K562 (cell line): ENCODE results near the gene MYO1D. TPM values are rescaled to one million over a fixed set of nuclear protein-coding genes. Genes with fewer than 3 reads are reported as not detected.

Source experiments
- ATAC-seq: fragments of 200-7000 bp; cut with Tn5 transposase; 3 replicates; pipeline ENCODE4 v1.9.1; 2020; ENCODE audit warnings: moderate library complexity
- BruUV-seq: library from RNA; stranded (reverse); fragments of 400-500 nt; replicated peaks from 2 replicates; lab custom pipeline; 2021; lab: Mats Ljungman, UMichigan
- CTCF ChIA-PET: fragments of 300-600 bp; formaldehyde crosslinking; extraction: SDS; loops from one replicate; lab custom pipeline; 2021; ENCODE audit warnings: low intra/inter-chr PET ratio; lab: Yijun Ruan, JAX
- POLR2A ChIA-PET: fragments of 300-600, 350-650 bp; sonication (Branson Sonifier 250); formaldehyde crosslinking; extraction: SDS; loops from one replicate; lab custom pipeline; 2021; ENCODE audit warnings: antibody characterized with exemption, inconsistent platforms; lab: Yijun Ruan, JAX
- DNase-seq, 4 experiments: peaks; one replicate each; pipeline versions ENCODE4 v3.0.0 to v3.0.0-alpha.2; 2011 to 2018; ENCODE audit warnings: low spot score in 3 of 4, mixed read lengths in 3 of 4; ENCODE audit errors: extremely low read depth in 1 of 4
- FAIRE-seq: peaks from 2 replicates; lab custom pipeline; 2011; peaks lifted over from hg19 to GRCh38; lab: Jason Lieb, UNC
- H2AFZ ChIP-seq: 2 replicates; pipeline ENCODE4 v1.6.0; 2011; ENCODE audit warnings: low read depth, low read length, control low read depth, inconsistent platforms
- H3K27ac ChIP-seq: fragments of 200-600 bp; 3 replicates; pipeline ENCODE4 v1.8.0; 2011; ENCODE audit warnings: low read depth, mild to moderate bottlenecking, control low read depth, inconsistent platforms, low read length, moderate library complexity, mixed read lengths; ENCODE audit errors: extremely low read depth
- H3K27me3 ChIP-seq, 2 experiments: fragments of 300-600 bp in 1 of 2; 2 replicates in 1 of 2; 3 replicates in 1 of 2; pipeline versions ENCODE4 v1.6.0 to v1.8.0; 2011; ENCODE audit warnings: inconsistent platforms in 2 of 2, low read length in 2 of 2, mild to moderate bottlenecking in 1 of 2, mixed read lengths in 1 of 2, moderate library complexity in 1 of 2; ENCODE audit not compliant: control insufficient read depth in 2 of 2, insufficient read depth in 2 of 2
- H3K36me3 ChIP-seq: fragments of 300-600 bp; 3 replicates; pipeline ENCODE4 v1.8.0; 2011; ENCODE audit warnings: mild to moderate bottlenecking, low read length, inconsistent platforms; ENCODE audit not compliant: control insufficient read depth, insufficient read depth
- H3K4me1 ChIP-seq, 2 experiments: fragments of 200-600 bp in 1 of 2; replicated peaks in 1 of 2; 2 replicates in 1 of 2; 3 replicates in 1 of 2; pipeline versions ENCODE4 v1.5.1 to v1.8.0; 2011; ENCODE audit warnings: inconsistent platforms in 2 of 2, low read length in 2 of 2, mild to moderate bottlenecking in 1 of 2, mixed read lengths in 1 of 2, moderate library complexity in 1 of 2; ENCODE audit not compliant: control insufficient read depth in 2 of 2, insufficient read depth in 2 of 2
- H3K4me2 ChIP-seq: 2 replicates; pipeline ENCODE4 v1.6.1; 2011; ENCODE audit warnings: low read length, control low read depth, inconsistent platforms, mixed read lengths; ENCODE audit not compliant: insufficient read depth
- H3K4me3 ChIP-seq: fragments of 200-600 bp; sonication (generic), shearing (Covaris generic); 2 replicates; pipeline ENCODE4 v1.5.1; 2016; ENCODE audit warnings: control low read depth, inconsistent platforms
- H3K79me2 ChIP-seq: fragments of 200-600 bp; 3 replicates; pipeline ENCODE4 v1.8.0; 2011; ENCODE audit warnings: low read length, inconsistent platforms; ENCODE audit not compliant: control insufficient read depth, insufficient read depth
- H3K9ac ChIP-seq, 2 experiments: 2 replicates each; pipeline versions ENCODE4 v1.6.0 to v1.6.1; 2011; ENCODE audit warnings: low read depth in 2 of 2, low read length in 2 of 2, control low read depth in 1 of 2, inconsistent platforms in 1 of 2, mild to moderate bottlenecking in 1 of 2, mixed read lengths in 1 of 2; ENCODE audit not compliant: insufficient read depth in 1 of 2
- H3K9me1 ChIP-seq: one replicate; pipeline ENCODE4 v1.6.0; 2011; ENCODE audit warnings: inconsistent platforms, mild to moderate bottlenecking, low read length, moderate library complexity; ENCODE audit not compliant: control insufficient read depth, insufficient read depth
- H3K9me3 ChIP-seq: replicated peaks from 2 replicates; pipeline ENCODE4 v1.5.1; 2011; ENCODE audit warnings: low read depth, low read length, inconsistent platforms; ENCODE audit not compliant: control insufficient read depth, insufficient read depth
- H4K20me1 ChIP-seq: replicated peaks from 2 replicates; pipeline ENCODE4 v1.6.1; 2011; ENCODE audit warnings: low read length, inconsistent platforms, mixed read lengths; ENCODE audit not compliant: control insufficient read depth, insufficient read depth
- ARID2 ChIP-seq: fragments of 450-650 bp; IDR thresholded peaks from 2 replicates; pipeline ENCODE4 v1.6.1; 2017; ENCODE audit warnings: antibody characterized with exemption, mild to moderate bottlenecking
- CBFA2T3 ChIP-seq: fragments of 450-650 bp; IDR thresholded peaks from 2 replicates; pipeline ENCODE4 v1.6.1; 2017
- CTCF ChIP-seq, 3 experiments: IDR thresholded peaks in 2 of 3; conservative IDR thresholded peaks in 1 of 3; 2 replicates each; pipeline ENCODE4 v1.5.1; 2011 to 2012; ENCODE audit warnings: low read length in 3 of 3, mild to moderate bottlenecking in 3 of 3, control low read depth in 2 of 3, improper control_type of control experiment in 1 of 3, inconsistent platforms in 1 of 3, low read depth in 1 of 3, mixed read lengths in 1 of 3, moderate library complexity in 1 of 3; ENCODE audit not compliant: insufficient read depth in 2 of 3
- DEAF1 ChIP-seq: fragments of 450-650 bp; formaldehyde crosslinking; IDR thresholded peaks from 2 replicates; pipeline ENCODE4 v1.4.0; 2020; ENCODE audit warnings: mild to moderate bottlenecking, moderate library complexity
- EP400 ChIP-seq: fragments of 450-650 bp; IDR thresholded peaks from 2 replicates; pipeline ENCODE4 v1.6.1; 2017; ENCODE audit warnings: antibody characterized with exemption, mild to moderate bottlenecking, moderate library complexity
- MCM5 ChIP-seq: fragments of 450-650 bp; IDR thresholded peaks from 2 replicates; pipeline ENCODE4 v1.6.1; 2016; ENCODE audit warnings: low read depth
- SMARCB1 ChIP-seq: IDR thresholded peaks from 2 replicates; pipeline ENCODE4 v1.6.1; 2011; ENCODE audit warnings: improper control_type of control experiment, low read depth; ENCODE audit not compliant: insufficient read length
- SMC3 ChIP-seq: conservative IDR thresholded peaks from 2 replicates; pipeline ENCODE4 v1.6.1; 2011; ENCODE audit warnings: low read depth, low read length, improper control_type of control experiment; ENCODE audit not compliant: insufficient read depth
- TAF1 ChIP-seq: IDR thresholded peaks from 2 replicates; pipeline ENCODE4 v1.6.1; 2011; ENCODE audit warnings: mild to moderate bottlenecking, low read length, moderate library complexity; ENCODE audit not compliant: insufficient read depth, control insufficient read depth, severe bottlenecking; ENCODE audit errors: extremely low read depth
- TEAD4 ChIP-seq, 2 experiments: sonication (generic) in 1 of 2; formaldehyde crosslinking in 1 of 2; IDR thresholded peaks; 2 replicates each; pipeline versions ENCODE4 v1.6.1 to v1.8.0; 2012 to 2022; ENCODE audit warnings: borderline replicate concordance in 1 of 2, inconsistent platforms in 1 of 2, low read length in 1 of 2, mild to moderate bottlenecking in 1 of 2, missing genetic modification reagents in 1 of 2
- WGBS: fragments of 100-300 bp; shearing (Covaris generic); methylation state at CpG from one replicate; pipeline ENCODE4 v1.1.6; 2016; ENCODE audit warnings: low coverage, mixed read lengths; ENCODE audit not compliant: insufficient coverage; ENCODE audit errors: missing lambda C conversion rate; 5-methylcytosine and 5-hydroxymethylcytosine counted together
- in situ Hi-C: fragments of 300-500 bp; cut with MboI; formaldehyde crosslinking; loops from 4 replicates; pipeline ENCODE4 v1.15.0; 2018; ENCODE audit warnings: inconsistent platforms, mixed read lengths
- intact Hi-C: fragments of 100-400 bp; cut with micrococcal nuclease; formaldehyde crosslinking; loops from 2 replicates; pipeline ENCODE4 v1.14.2; 2022
- polyA plus RNA-seq, 8 experiments: library from polyadenylated mRNA; depleted of rRNA in 4 of 8; stranded (reverse) in 5 of 8; unstranded in 3 of 8; fragments of >200 nt; fragmentation: Nextera tagmentation in 2 of 8; fragmentation: Illumina TruSeq in 1 of 8; extraction: Ambion mirVana in 2 of 8; extraction: Trizol in 1 of 8; gene quantifications; 2 replicates each; pipeline versions ENCODE4 v1.2.1 to v1.2.3, GENCODE V29; 2011 to 2014; ENCODE audit warnings: inconsistent platforms in 1 of 8, missing spikeins in 1 of 8
- total RNA-seq, 7 experiments: library from RNA; depleted of rRNA in 6 of 7; stranded (reverse); fragments of >200 nt in 6 of 7; fragmentation: Illumina TruSeq in 2 of 7; extraction: Trizol in 2 of 7; gene quantifications; 2 replicates each; pipeline versions ENCODE4 v1.2.1 to v1.2.3, GENCODE V29; 2011 to 2021; ENCODE audit warnings: low replicate concordance in 1 of 7
- TF ChIP-seq, protein P1 (sequence below): sonication (generic); formaldehyde crosslinking; IDR thresholded peaks from 2 replicates; pipeline ENCODE4 v1.8.1; 2023; ENCODE audit warnings: mild to moderate bottlenecking, missing genetic modification reagents

The MYO1D gene
- total and polyA plus RNA-seq, 9 of the 15 experiments (the other 6 are each of a cell fraction or from before 2014, with no cell fraction given) = 2.1 to 71.2 (median 45.4) TPM

GRCh38 chr17:32783602-32784001 is 93.3 kb downstream of the MYO1D start:
- H3K27ac ChIP-seq = no peak overlapping the region
- no peak overlapping the region for H3K9ac ChIP-seq
- DNase-seq (peak; percentile 49 to 70 (median 54)), FAIRE-seq (peak; percentile 92), ATAC-seq (peak; percentile 83)
- H3K4me1 ChIP-seq = peaks cover 3 to 10% of the 10 kb centered on the region in 2 experiments; a peak in 3 of 5 replicates
- intact Hi-C loops (loop anchor here (1.0 kb wide), 4 partner anchors 94 to 215 kb away; partner anchors contain the start of gene MYO1D), in situ Hi-C loops (loop anchor here (10.0 kb wide), 2 partner anchors 91 to 121 kb away; partner anchors contain the start of gene MYO1D)
- ChIA-PET CTCF (interaction anchor here (0.6 to 3.8 kb wide), 7 partner anchors 94 to 215 kb away, joined by 3 to 73 read pairs (median 7); partner anchors contain the start of gene MYO1D), POLR2A (interaction anchor here (0.6 to 1.3 kb wide), 4 partner anchors 49 to 152 kb away, joined by 3 read pairs; no protein-coding TSS in a partner anchor)
- H3K36me3 ChIP-seq = peaks cover 6% of the 10 kb centered on the region; the same call in 1 of the 3 replicates
- no peak overlapping the region for H3K4me3 ChIP-seq
- H3K9me3 ChIP-seq = no peaks in the 10 kb centered on the region
- no peak overlapping the region for H2AFZ ChIP-seq
- no peaks in the 10 kb centered on the region for H4K20me1 ChIP-seq
- no peaks in the 10 kb centered on the region for H3K27me3 ChIP-seq
- no TSS peak for BruUV-seq
- WGBS = 14% methylated on average over 3 of the region's 3 CpGs
- H3K4me2 ChIP-seq = no peak overlapping the region
- no peaks in the 10 kb centered on the region for H3K9me1 ChIP-seq
- H3K79me2 ChIP-seq = peaks cover 13% of the 10 kb centered on the region; the same call in 2 of the 3 replicates
- TF ChIP-seq CTCF (IDR thresholded peaks at IDR 0.05 in 2 of 3, conservative IDR thresholded peaks at IDR 0.05 in 1 of 3; ENCODE audit: insufficient read depth in 2 of 3, low read depth in 1 of 3, low read length in 3 of 3) (peak; percentile 56 to 87 (median 73); a peak in 5 of 6 replicates), CBFA2T3 (no peak), EP400 (0 out of 2 replicates have a peak, but pooled peaks have one; percentile 14), ARID2 (peak; percentile 78), MCM5 (no peak), SMARCB1 (no peak), SMC3 (peak; percentile 78), DEAF1 (CRISPR knock-in tag) (peak; percentile 82), TAF1 (no peak), TEAD4 (IDR thresholded peaks at IDR 0.05; ENCODE audit: low read length) (0 out of 2 replicates have a peak, but pooled peaks have one; percentile 23), TEAD4 (CRISPR knock-in tag; IDR thresholded peaks at IDR 0.05; ENCODE audit: borderline replicate concordance) (no peak)
- TF ChIP-seq, protein P1, sequence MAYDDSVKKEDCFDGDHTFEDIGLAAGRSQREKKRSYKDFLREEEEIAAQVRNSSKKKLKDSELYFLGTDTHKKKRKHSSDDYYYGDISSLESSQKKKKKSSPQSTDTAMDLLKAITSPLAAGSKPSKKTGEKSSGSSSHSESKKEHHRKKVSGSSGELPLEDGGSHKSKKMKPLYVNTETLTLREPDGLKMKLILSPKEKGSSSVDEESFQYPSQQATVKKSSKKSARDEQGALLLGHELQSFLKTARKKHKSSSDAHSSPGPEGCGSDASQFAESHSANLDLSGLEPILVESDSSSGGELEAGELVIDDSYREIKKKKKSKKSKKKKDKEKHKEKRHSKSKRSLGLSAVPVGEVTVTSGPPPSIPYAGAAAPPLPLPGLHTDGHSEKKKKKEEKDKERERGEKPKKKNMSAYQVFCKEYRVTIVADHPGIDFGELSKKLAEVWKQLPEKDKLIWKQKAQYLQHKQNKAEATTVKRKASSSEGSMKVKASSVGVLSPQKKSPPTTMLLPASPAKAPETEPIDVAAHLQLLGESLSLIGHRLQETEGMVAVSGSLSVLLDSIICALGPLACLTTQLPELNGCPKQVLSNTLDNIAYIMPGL = no peak
